Measurements from ENCODE around the gene HTT. TPM values are rescaled to one million over a fixed set of nuclear protein-coding genes. Genes with fewer than 3 reads are reported as not detected.

The HTT gene
- total and polyA plus RNA-seq, 9 donors: 16.5 to 29.6 (median 22.2) TPM

- peaks cover 8% of the 10 kb centered on the region for H3K4me1 ChIP-seq (ENCODE audit: control insufficient read depth, insufficient read depth, low read length)
- no peak overlapping the region for H3K27ac ChIP-seq (ENCODE audit: low read length)
- peaks cover 49% of the 10 kb centered on the region for H3K36me3 ChIP-seq (ENCODE audit: control insufficient read depth, insufficient read depth, low read length)
- DNase-seq: no peak
- no peaks in the 10 kb centered on the region for H3K9me3 ChIP-seq (replicated peaks; ENCODE audit: control insufficient read depth, low read depth, low read length)
- no CpG with 5 or more reads among the region's 5 CpGs for WGBS (ENCODE audit: insufficient coverage)
- no peak overlapping the region for H3K4me3 ChIP-seq (ENCODE audit: low read length)
- H3K27me3 ChIP-seq (ENCODE audit: control insufficient read depth, insufficient read depth, low read length): no peaks in the 10 kb centered on the region
Observed at GRCh38 chr4:3207531-3208037, 133.1 kb downstream of the HTT start.

- Histone ChIP-seq H3K27ac (ENCODE audit: low read length) (no peak overlapping the region), H3K4me1 (ENCODE audit: control insufficient read depth, insufficient read depth, low read length) (peaks cover 5% of the 10 kb centered on the region), H3K9me3 (replicated peaks; ENCODE audit: control insufficient read depth, low read depth, low read length) (no peaks in the 10 kb centered on the region), H3K36me3 (ENCODE audit: control insufficient read depth, insufficient read depth, low read length) (peaks cover 61% of the 10 kb centered on the region), H3K27me3 (ENCODE audit: control insufficient read depth, insufficient read depth, low read length) (no peaks in the 10 kb centered on the region), H3K4me3 (ENCODE audit: low read length) (no peak overlapping the region)
- WGBS (ENCODE audit: insufficient coverage): 98% methylated on average over 12 of the region's 14 CpGs
- DNase-seq: no peak
Observed at GRCh38 chr4:3208826-3209225, 134.3 kb downstream of the HTT start.

- Histone ChIP-seq H3K36me3 (ENCODE audit: control insufficient read depth, insufficient read depth, low read length) (peaks cover 65% of the 10 kb centered on the region), H3K27me3 (ENCODE audit: control insufficient read depth, insufficient read depth, low read length) (no peaks in the 10 kb centered on the region), H3K4me3 (ENCODE audit: low read length) (no peak overlapping the region), H3K4me1 (ENCODE audit: control insufficient read depth, insufficient read depth, low read length) (no peaks in the 10 kb centered on the region), H3K27ac (ENCODE audit: low read length) (no peak overlapping the region), H3K9me3 (replicated peaks; ENCODE audit: control insufficient read depth, low read depth, low read length) (no peaks in the 10 kb centered on the region)
- DNase-seq: no peak
- WGBS (ENCODE audit: insufficient coverage): 93% methylated on average over 17 of the region's 17 CpGs
Observed at GRCh38 chr4:3209551-3210325, 135.3 kb downstream of the HTT start.

- Histone ChIP-seq H3K27ac (ENCODE audit: low read length) (no peak overlapping the region), H3K4me1 (ENCODE audit: control insufficient read depth, insufficient read depth, low read length) (no peaks in the 10 kb centered on the region), H3K36me3 (ENCODE audit: control insufficient read depth, insufficient read depth, low read length) (peaks cover 72% of the 10 kb centered on the region), H3K9me3 (replicated peaks; ENCODE audit: control insufficient read depth, low read depth, low read length) (no peaks in the 10 kb centered on the region), H3K4me3 (ENCODE audit: low read length) (no peak overlapping the region), H3K27me3 (ENCODE audit: control insufficient read depth, insufficient read depth, low read length) (no peaks in the 10 kb centered on the region)
- 88% methylated on average over 2 of the region's 6 CpGs for WGBS (ENCODE audit: insufficient coverage)
- no peak for DNase-seq
Observed at GRCh38 chr4:3210467-3210866, 136.0 kb downstream of the HTT start.

GRCh38 chr4:3211866-3212265 is 137.4 kb downstream of the HTT start:
- WGBS (ENCODE audit: insufficient coverage): 88% methylated on average over 1 of the region's 8 CpGs

GRCh38 chr4:3212391-3213105 is 138.1 kb downstream of the HTT start:
- no peak for DNase-seq
- no peak overlapping the region for H3K4me3 ChIP-seq (ENCODE audit: low read length)
- H3K27me3 ChIP-seq (ENCODE audit: control insufficient read depth, insufficient read depth, low read length): no peaks in the 10 kb centered on the region
- H3K27ac ChIP-seq (ENCODE audit: low read length): no peak overlapping the region
- WGBS (ENCODE audit: insufficient coverage): 84% methylated on average over 10 of the region's 12 CpGs
- peaks cover 72% of the 10 kb centered on the region for H3K36me3 ChIP-seq (ENCODE audit: control insufficient read depth, insufficient read depth, low read length)
- no peaks in the 10 kb centered on the region for H3K4me1 ChIP-seq (ENCODE audit: control insufficient read depth, insufficient read depth, low read length)
- H3K9me3 ChIP-seq (replicated peaks; ENCODE audit: control insufficient read depth, low read depth, low read length): no peaks in the 10 kb centered on the region

More at GRCh38 chr4:3211866-3212265, 137.4 kb downstream of the HTT start:
- Histone ChIP-seq H3K4me1 (ENCODE audit: control insufficient read depth, insufficient read depth, low read length) (no peaks in the 10 kb centered on the region), H3K27ac (ENCODE audit: low read length) (no peak overlapping the region), H3K4me3 (ENCODE audit: low read length) (no peak overlapping the region), H3K27me3 (ENCODE audit: control insufficient read depth, insufficient read depth, low read length) (no peaks in the 10 kb centered on the region), H3K9me3 (replicated peaks; ENCODE audit: control insufficient read depth, low read depth, low read length) (no peaks in the 10 kb centered on the region), H3K36me3 (ENCODE audit: control insufficient read depth, insufficient read depth, low read length) (peaks cover 72% of the 10 kb centered on the region)
- no peak for DNase-seq

GRCh38 chr4:3213106-3213425 is 138.6 kb downstream of the HTT start:
- no peak for DNase-seq
- 100% methylated on average over 1 of the region's 4 CpGs for WGBS (ENCODE audit: insufficient coverage)

GRCh38 chr4:3213661-3214250 is 139.3 kb downstream of the HTT start:
- no peaks in the 10 kb centered on the region for H3K4me1 ChIP-seq (ENCODE audit: control insufficient read depth, insufficient read depth, low read length)
- no peak for DNase-seq
- H3K9me3 ChIP-seq (replicated peaks; ENCODE audit: control insufficient read depth, low read depth, low read length): no peaks in the 10 kb centered on the region
- no peak overlapping the region for H3K27ac ChIP-seq (ENCODE audit: low read length)
- peaks cover 77% of the 10 kb centered on the region for H3K36me3 ChIP-seq (ENCODE audit: control insufficient read depth, insufficient read depth, low read length)
- no peak overlapping the region for H3K4me3 ChIP-seq (ENCODE audit: low read length)
- no peaks in the 10 kb centered on the region for H3K27me3 ChIP-seq (ENCODE audit: control insufficient read depth, insufficient read depth, low read length)
- WGBS (ENCODE audit: insufficient coverage): 90% methylated on average over 11 of the region's 15 CpGs

More at GRCh38 chr4:3213106-3213425, 138.6 kb downstream of the HTT start:
- no peak overlapping the region for H3K4me3 ChIP-seq (ENCODE audit: low read length)
- H3K27me3 ChIP-seq (ENCODE audit: control insufficient read depth, insufficient read depth, low read length): no peaks in the 10 kb centered on the region
- no peak overlapping the region for H3K27ac ChIP-seq (ENCODE audit: low read length)
- no peaks in the 10 kb centered on the region for H3K9me3 ChIP-seq (replicated peaks; ENCODE audit: control insufficient read depth, low read depth, low read length)
- H3K36me3 ChIP-seq (ENCODE audit: control insufficient read depth, insufficient read depth, low read length): peaks cover 73% of the 10 kb centered on the region
- no peaks in the 10 kb centered on the region for H3K4me1 ChIP-seq (ENCODE audit: control insufficient read depth, insufficient read depth, low read length)

- no peak for DNase-seq
Observed at GRCh38 chr4:3215256-3215655, 140.8 kb downstream of the HTT start.

GRCh38 chr4:3215733-3216132 is 141.3 kb downstream of the HTT start:
- WGBS (ENCODE audit: insufficient coverage): no CpG with 5 or more reads among the region's 4 CpGs
- no peaks in the 10 kb centered on the region for H3K9me3 ChIP-seq (replicated peaks; ENCODE audit: control insufficient read depth, low read depth, low read length)
- H3K27ac ChIP-seq (ENCODE audit: low read length): no peak overlapping the region
- H3K27me3 ChIP-seq (ENCODE audit: control insufficient read depth, insufficient read depth, low read length): no peaks in the 10 kb centered on the region
- peaks cover 74% of the 10 kb centered on the region for H3K36me3 ChIP-seq (ENCODE audit: control insufficient read depth, insufficient read depth, low read length)
- no peak for DNase-seq
- peaks cover 6% of the 10 kb centered on the region for H3K4me1 ChIP-seq (ENCODE audit: control insufficient read depth, insufficient read depth, low read length)
- H3K4me3 ChIP-seq (ENCODE audit: low read length): no peak overlapping the region

More at GRCh38 chr4:3215256-3215655, 140.8 kb downstream of the HTT start:
- H3K27me3 ChIP-seq (ENCODE audit: control insufficient read depth, insufficient read depth, low read length): no peaks in the 10 kb centered on the region
- H3K27ac ChIP-seq (ENCODE audit: low read length): no peak overlapping the region
- WGBS (ENCODE audit: insufficient coverage): 90% methylated on average over 6 of the region's 12 CpGs
- H3K4me1 ChIP-seq (ENCODE audit: control insufficient read depth, insufficient read depth, low read length): peaks cover 2% of the 10 kb centered on the region
- no peaks in the 10 kb centered on the region for H3K9me3 ChIP-seq (replicated peaks; ENCODE audit: control insufficient read depth, low read depth, low read length)
- H3K36me3 ChIP-seq (ENCODE audit: control insufficient read depth, insufficient read depth, low read length): peaks cover 76% of the 10 kb centered on the region
- no peak overlapping the region for H3K4me3 ChIP-seq (ENCODE audit: low read length)
